Loucy (cell line): ENCODE measurements around the gene MATN4.

Experiments
- H2AFZ ChIP-seq: fragments of 200-600 bp; sonication (generic); 2 replicates; pipeline ENCODE4 v1.6.0; 2016; ENCODE audit warnings: antibody characterized with exemption, mild to moderate bottlenecking, low read length, moderate library complexity
- H3F3A ChIP-seq: fragments of 200-600 bp; 2 replicates; pipeline ENCODE4 v1.6.0; 2016; ENCODE audit warnings: antibody characterized with exemption, low read depth, mild to moderate bottlenecking
- H3K27me3 ChIP-seq: fragments of 200-600 bp; sonication (generic); 2 replicates; pipeline ENCODE4 v1.6.1; 2014; ENCODE audit warnings: low read length, mild to moderate bottlenecking; ENCODE audit not compliant: insufficient read depth, poor library complexity, severe bottlenecking
- H3K36me3 ChIP-seq: fragments of 200-600 bp; sonication (generic); 2 replicates; pipeline ENCODE4 v1.6.1; 2016; ENCODE audit warnings: low read length; ENCODE audit not compliant: insufficient read depth
- H3K4me1 ChIP-seq: fragments of 200-600 bp; sonication (generic); 2 replicates; pipeline ENCODE4 v1.5.1; 2014; ENCODE audit warnings: low read length, mild to moderate bottlenecking; ENCODE audit not compliant: insufficient read depth, poor library complexity, severe bottlenecking
- H3K4me2 ChIP-seq: fragments of 200-600 bp; sonication (generic); 2 replicates; pipeline ENCODE4 v1.6.0; 2014; ENCODE audit warnings: antibody characterized with exemption, low read length, low read depth, mild to moderate bottlenecking; ENCODE audit not compliant: poor library complexity, severe bottlenecking
- H3K4me3 ChIP-seq: fragments of 200-600 bp; sonication (generic); 2 replicates; pipeline ENCODE4 v1.5.1; 2014; ENCODE audit warnings: low read length, mild to moderate bottlenecking, mixed read lengths; ENCODE audit not compliant: poor library complexity, severe bottlenecking
- H3K79me2 ChIP-seq: fragments of 200-600 bp; sonication (generic); 2 replicates; pipeline ENCODE4 v1.6.1; 2014; ENCODE audit warnings: low read length; ENCODE audit not compliant: insufficient read depth
- H3K9ac ChIP-seq: fragments of 200-600 bp; sonication (generic); 2 replicates; pipeline ENCODE4 v1.6.0; 2014; ENCODE audit warnings: mild to moderate bottlenecking, low read depth, low read length, moderate library complexity; ENCODE audit not compliant: poor library complexity, severe bottlenecking
- H3K9me2 ChIP-seq: fragments of 200-600 bp; sonication (generic); replicated peaks from 2 replicates; pipeline ENCODE4 v1.6.1; 2016; ENCODE audit warnings: low read depth, low read length, mixed read lengths
- H3K9me3 ChIP-seq: fragments of 200-600 bp; sonication (generic); 2 replicates; pipeline ENCODE4 v1.6.1; 2014; ENCODE audit warnings: mild to moderate bottlenecking, antibody characterized with exemption, low read length, low read depth; ENCODE audit not compliant: insufficient read depth
- H4K20me1 ChIP-seq: fragments of 200-600 bp; sonication (generic); 2 replicates; pipeline ENCODE4 v1.6.0; 2014; ENCODE audit warnings: antibody characterized with exemption, low read length, mild to moderate bottlenecking; ENCODE audit not compliant: insufficient read depth, poor library complexity, severe bottlenecking
- EZH2phosphoT487 ChIP-seq: fragments of 200-600 bp; IDR thresholded peaks from 2 replicates; pipeline ENCODE4 v1.6.1; 2018; ENCODE audit warnings: antibody characterized with exemption, mild to moderate bottlenecking, moderate library complexity, borderline replicate concordance
- TF ChIP-seq, protein P1 (sequence below): fragments of 200-600 bp; sonication (generic); conservative IDR thresholded peaks from 2 replicates; pipeline ENCODE4 v1.5.1; 2014; ENCODE audit warnings: mild to moderate bottlenecking, antibody characterized with exemption, low read length

Gene MATN4

DNA sequence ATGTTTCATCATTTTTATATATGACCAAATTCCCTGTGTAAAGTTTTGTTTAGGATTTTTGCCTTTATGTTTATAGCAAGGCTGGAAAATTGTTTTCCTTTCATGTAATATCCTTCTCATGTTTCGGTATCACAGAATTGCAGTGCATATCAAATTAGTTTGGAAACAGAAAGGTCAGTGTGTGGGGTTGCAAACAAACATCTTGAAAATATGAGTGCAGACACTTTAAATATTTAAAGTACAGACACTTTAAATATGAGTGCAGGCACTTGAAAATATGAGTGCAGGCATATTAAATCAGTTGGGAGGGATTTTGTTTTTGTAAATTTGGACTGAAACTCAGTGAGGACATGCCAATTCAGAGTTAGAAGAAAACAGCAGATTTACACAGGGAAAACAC lies 60.2 kb downstream of the MATN4 start:
- Histone ChIP-seq H3K79me2 (no peaks in the 10 kb centered on the region), H3K36me3 (no peaks in the 10 kb centered on the region), H3K4me2 (no peak overlapping the region), H3K4me1 (no peaks in the 10 kb centered on the region), H3K9me3 (no peaks in the 10 kb centered on the region), H3K9me2 (no peaks in the 10 kb centered on the region), H3K27me3 (peaks cover 7% of the 10 kb centered on the region), H2AFZ (no peak overlapping the region), H3K4me3 (no peak overlapping the region), H3K9ac (no peak overlapping the region), H4K20me1 (no peaks in the 10 kb centered on the region), H3F3A (no peaks in the 10 kb centered on the region)
- no peak for TF ChIP-seq EZH2phosphoT487
- TF ChIP-seq, protein P1, sequence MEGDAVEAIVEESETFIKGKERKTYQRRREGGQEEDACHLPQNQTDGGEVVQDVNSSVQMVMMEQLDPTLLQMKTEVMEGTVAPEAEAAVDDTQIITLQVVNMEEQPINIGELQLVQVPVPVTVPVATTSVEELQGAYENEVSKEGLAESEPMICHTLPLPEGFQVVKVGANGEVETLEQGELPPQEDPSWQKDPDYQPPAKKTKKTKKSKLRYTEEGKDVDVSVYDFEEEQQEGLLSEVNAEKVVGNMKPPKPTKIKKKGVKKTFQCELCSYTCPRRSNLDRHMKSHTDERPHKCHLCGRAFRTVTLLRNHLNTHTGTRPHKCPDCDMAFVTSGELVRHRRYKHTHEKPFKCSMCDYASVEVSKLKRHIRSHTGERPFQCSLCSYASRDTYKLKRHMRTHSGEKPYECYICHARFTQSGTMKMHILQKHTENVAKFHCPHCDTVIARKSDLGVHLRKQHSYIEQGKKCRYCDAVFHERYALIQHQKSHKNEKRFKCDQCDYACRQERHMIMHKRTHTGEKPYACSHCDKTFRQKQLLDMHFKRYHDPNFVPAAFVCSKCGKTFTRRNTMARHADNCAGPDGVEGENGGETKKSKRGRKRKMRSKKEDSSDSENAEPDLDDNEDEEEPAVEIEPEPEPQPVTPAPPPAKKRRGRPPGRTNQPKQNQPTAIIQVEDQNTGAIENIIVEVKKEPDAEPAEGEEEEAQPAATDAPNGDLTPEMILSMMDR: no peak

DNA sequence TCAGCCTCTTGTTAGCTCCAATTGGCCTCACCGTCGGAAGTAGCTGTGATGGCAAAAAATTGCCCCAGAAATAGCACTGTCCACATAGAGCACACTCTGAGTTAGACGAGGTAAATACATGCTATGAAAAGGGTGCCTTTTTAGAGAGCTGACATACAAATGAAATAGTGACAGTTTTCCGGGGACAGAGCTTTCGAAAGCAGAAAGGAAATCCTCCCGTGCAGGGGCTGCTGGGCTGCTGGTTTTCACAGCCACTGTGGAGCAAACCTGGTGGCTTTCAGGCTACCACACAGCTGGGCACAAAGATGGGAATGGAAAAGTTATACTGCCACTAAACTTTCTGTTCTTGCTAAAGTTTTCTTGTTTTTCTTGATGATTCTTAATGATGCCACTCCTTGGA lies 62.0 kb downstream of the MATN4 start:
- H4K20me1 ChIP-seq: no peaks in the 10 kb centered on the region
- TF ChIP-seq, protein P1: no peak
- TF ChIP-seq EZH2phosphoT487: no peak
- H3K9ac ChIP-seq: no peak overlapping the region
- no peaks in the 10 kb centered on the region for H3K9me2 ChIP-seq
- no peak overlapping the region for H2AFZ ChIP-seq
- no peaks in the 10 kb centered on the region for H3K79me2 ChIP-seq
- no peak overlapping the region for H3K4me2 ChIP-seq
- H3F3A ChIP-seq: no peaks in the 10 kb centered on the region
- peaks cover 7% of the 10 kb centered on the region for H3K27me3 ChIP-seq
- H3K4me1 ChIP-seq: no peaks in the 10 kb centered on the region
- no peak overlapping the region for H3K4me3 ChIP-seq
- H3K36me3 ChIP-seq: no peaks in the 10 kb centered on the region
- H3K9me3 ChIP-seq: no peaks in the 10 kb centered on the region
